Activated T-cell treated with anti-CD3 and anti-CD28 coated beads, Interleukin-2, amount 50 U/mL, for 72 hours (primary cell): ENCODE results near the gene RHOF. TPM values are rescaled to one million over a fixed set of nuclear protein-coding genes. Genes with fewer than 3 reads are reported as not detected.
"Not testable (repeated sequence)": the region's sequence is repeated elsewhere in the genome, so short reads cannot be mapped to it uniquely, and the experiment has no call there.

Experiments
- ATAC-seq, 2 donors: fragments of 150-1000 bp; cut with Tn5 transposase; replicated peaks in 1 of 2; 2 replicates each; pipeline ENCODE4 v1.10.0; 2021; ENCODE audit warnings: moderate library complexity in 2 of 2, mild to moderate bottlenecking in 1 of 2
- DNase-seq, 2 donors: peaks; one replicate each; pipeline ENCODE4 v3.0.0; 2021 to 2022; ENCODE audit warnings: mixed read lengths in 1 of 2
- H3K27ac Mint-ChIP-seq: one replicate; pipeline ENCODE4 v1.8.0; 2022; ENCODE audit warnings: mild to moderate bottlenecking, moderate library complexity, mixed read lengths
- H3K27me3 Mint-ChIP-seq: one replicate; pipeline ENCODE4 v1.8.0; 2022; ENCODE audit warnings: low read depth, mixed read lengths
- H3K36me3 Mint-ChIP-seq, 2 donors: one replicate each; pipeline ENCODE4 v1.8.0; 2022; ENCODE audit warnings: mixed read lengths in 2 of 2, mild to moderate bottlenecking in 1 of 2; ENCODE audit not compliant: insufficient read depth in 2 of 2
- H3K4me1 Mint-ChIP-seq: one replicate; pipeline ENCODE4 v1.8.0; 2022; ENCODE audit warnings: low read depth, mixed read lengths
- H3K4me3 Mint-ChIP-seq, 2 donors: one replicate each; pipeline ENCODE4 v1.8.0; 2022; ENCODE audit warnings: mild to moderate bottlenecking in 2 of 2, mixed read lengths in 2 of 2, moderate library complexity in 2 of 2
- H3K9me3 Mint-ChIP-seq, 2 donors: one replicate each; pipeline ENCODE4 v1.8.0; 2022; ENCODE audit warnings: mixed read lengths in 2 of 2
- total RNA-seq, 2 donors: library from RNA; stranded (reverse); gene quantifications; one replicate each; pipeline ENCODE4 v1.2.3, GENCODE V29; 2022

Gene RHOF
- total RNA-seq, 2 donors from 2014 or later = 154 to 165 TPM

DNA sequence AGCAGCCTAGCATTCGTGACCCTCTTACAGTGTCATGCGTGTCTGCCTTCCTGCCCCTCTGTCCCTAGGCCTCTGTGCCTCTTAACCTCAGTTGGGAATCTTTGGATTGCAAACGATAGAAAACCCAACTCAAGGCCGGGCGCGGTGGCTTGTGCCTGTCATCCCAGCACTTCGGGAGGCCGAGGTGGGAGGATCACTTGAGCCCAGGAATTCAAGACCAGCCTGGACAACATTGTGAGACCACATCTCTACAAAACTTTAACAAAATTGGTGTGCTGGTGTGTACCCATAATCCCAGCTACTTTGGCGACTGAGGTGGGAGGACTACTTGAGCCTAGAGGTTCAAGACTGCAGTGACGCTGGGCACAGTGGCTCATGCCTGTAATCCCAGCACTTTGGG is 44.2 kb downstream of the RHOF start:
- ATAC-seq (no peak), DNase-seq (no peak)
- peaks cover 15% of the 10 kb centered on the region for H3K4me1 Mint-ChIP-seq
- peaks cover 0 to 2% of the 10 kb centered on the region in 2 donors for H3K36me3 Mint-ChIP-seq
- H3K27ac Mint-ChIP-seq = no peak overlapping the region
- H3K27me3 Mint-ChIP-seq = no peaks in the 10 kb centered on the region
- H3K4me3 Mint-ChIP-seq = no peak overlapping the region
- H3K9me3 Mint-ChIP-seq = no peaks in the 10 kb centered on the region

DNA sequence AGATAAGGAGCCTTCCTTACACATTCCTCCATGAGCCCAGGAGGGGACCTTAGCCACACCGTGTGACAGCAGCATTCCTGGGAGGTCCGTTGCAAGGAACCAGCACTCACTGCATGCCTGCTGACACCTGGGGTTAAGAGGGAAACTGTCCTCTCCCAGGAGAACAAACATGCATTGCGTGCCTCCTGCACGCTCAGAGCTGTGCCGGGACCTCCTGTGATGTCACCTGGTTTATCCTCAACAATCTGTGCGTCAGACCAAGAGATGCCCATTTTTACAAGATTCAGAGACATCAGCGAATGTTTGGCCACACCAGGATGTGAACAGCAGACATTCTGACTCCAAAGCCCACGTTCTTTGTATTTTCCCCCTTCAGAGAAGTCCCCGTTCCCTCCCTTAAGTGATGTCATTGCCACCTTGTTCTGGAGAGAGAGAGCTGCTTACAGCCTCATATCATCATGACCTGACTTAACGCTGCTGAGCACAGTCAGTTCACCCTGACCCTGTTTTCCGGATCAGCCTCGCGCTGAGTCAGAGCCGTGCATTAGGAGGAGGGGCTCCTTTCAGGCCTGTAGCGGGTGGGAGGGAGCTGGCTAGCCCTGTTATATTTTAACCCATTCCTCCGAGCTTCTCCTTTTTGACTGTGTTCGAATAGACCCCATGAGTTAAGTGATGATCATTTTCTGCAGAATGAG is 44.8 kb downstream of the RHOF start:
- H3K27ac Mint-ChIP-seq = no peak overlapping the region
- no peaks in the 10 kb centered on the region for H3K9me3 Mint-ChIP-seq
- H3K4me3 Mint-ChIP-seq = no peak overlapping the region
- H3K4me1 Mint-ChIP-seq = peaks cover 15% of the 10 kb centered on the region
- ATAC-seq = peak; percentile 89 to 93
- H3K27me3 Mint-ChIP-seq = no peaks in the 10 kb centered on the region
- peaks cover 0 to 2% of the 10 kb centered on the region in 2 donors for H3K36me3 Mint-ChIP-seq
- DNase-seq = peak in 1 of 2 donors; percentile 43

GRCh38 chr12:121748218-121748570 is 45.3 kb downstream of the RHOF start:
- Mint-ChIP-seq H3K4me1 (peaks cover 15% of the 10 kb centered on the region), H3K27ac (no peak overlapping the region), H3K27me3 (no peaks in the 10 kb centered on the region), H3K36me3 (peaks cover 0 to 2% of the 10 kb centered on the region in 2 donors), H3K4me3 (no peak overlapping the region), H3K9me3 (no peaks in the 10 kb centered on the region)
- ATAC-seq = peak in 1 of 2 donors; percentile 10
- DNase-seq = no peak

- not testable (repeated sequence) for DNase-seq, H3K36me3 Mint-ChIP-seq, ATAC-seq, H3K27ac Mint-ChIP-seq, H3K4me3 Mint-ChIP-seq, H3K9me3 Mint-ChIP-seq, H3K27me3 Mint-ChIP-seq
- peaks cover 15% of the 10 kb centered on the region for H3K4me1 Mint-ChIP-seq
Measured at GRCh38 chr12:121745545-121745944, 47.9 kb downstream of the RHOF start.

DNA sequence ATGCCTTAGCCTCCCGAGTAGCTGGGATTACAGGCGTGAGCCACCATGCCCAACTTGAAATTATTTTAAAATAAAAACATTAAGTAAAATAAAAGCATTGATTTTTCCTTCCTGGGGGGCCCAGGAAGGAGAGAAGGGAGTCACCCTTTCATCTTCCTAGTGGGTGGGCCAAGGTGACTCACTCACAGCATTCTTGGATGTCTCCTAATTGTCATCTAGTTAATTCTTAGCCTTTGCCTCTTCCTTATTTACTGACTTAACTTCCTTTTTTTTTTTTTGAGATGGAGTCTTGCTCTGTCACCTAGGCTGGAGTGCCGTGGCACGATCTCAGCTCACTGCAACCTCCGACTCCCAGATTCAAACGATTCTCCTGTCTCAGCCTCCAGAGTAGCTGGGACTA is 51.7 kb downstream of the RHOF start:
- H3K4me1 Mint-ChIP-seq = no peaks in the 10 kb centered on the region
- no peaks in the 10 kb centered on the region for H3K36me3 Mint-ChIP-seq
- H3K9me3 Mint-ChIP-seq = no peaks in the 10 kb centered on the region
- H3K27me3 Mint-ChIP-seq = no peaks in the 10 kb centered on the region
- no peak for ATAC-seq
- no peak overlapping the region for H3K27ac Mint-ChIP-seq
- DNase-seq = no peak
- H3K4me3 Mint-ChIP-seq = no peak overlapping the region

DNA sequence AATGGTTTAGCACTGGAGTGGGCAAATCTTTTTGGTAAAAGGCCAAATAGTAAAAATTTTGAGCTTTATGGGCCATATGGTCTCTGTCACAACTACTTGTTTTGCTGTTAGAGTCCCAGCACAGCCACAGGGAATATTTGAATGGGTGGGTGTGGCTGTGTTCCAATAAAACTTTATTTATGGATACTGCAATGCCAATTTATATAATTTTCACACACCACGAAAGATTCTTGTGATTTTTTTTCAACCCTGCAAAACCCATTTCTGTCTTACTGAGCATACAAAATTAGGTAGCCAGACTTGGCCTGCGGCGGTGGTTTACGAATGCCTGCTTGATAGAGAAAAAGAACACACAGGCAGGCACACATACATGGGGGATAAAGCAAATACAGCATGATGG is 52.6 kb downstream of the RHOF start:
- no peak overlapping the region for H3K27ac Mint-ChIP-seq
- no peaks in the 10 kb centered on the region for H3K36me3 Mint-ChIP-seq
- no peaks in the 10 kb centered on the region for H3K27me3 Mint-ChIP-seq
- ATAC-seq (no peak), DNase-seq (no peak)
- H3K4me1 Mint-ChIP-seq = no peaks in the 10 kb centered on the region
- H3K9me3 Mint-ChIP-seq = no peaks in the 10 kb centered on the region
- H3K4me3 Mint-ChIP-seq = no peak overlapping the region

GRCh38 chr12:121738340-121738858 is 55.1 kb downstream of the RHOF start:
- ATAC-seq (no peak), DNase-seq (no peak)
- no peaks in the 10 kb centered on the region for H3K27me3 Mint-ChIP-seq
- H3K9me3 Mint-ChIP-seq = no peaks in the 10 kb centered on the region
- no peak overlapping the region for H3K27ac Mint-ChIP-seq
- H3K4me3 Mint-ChIP-seq = no peak overlapping the region
- H3K36me3 Mint-ChIP-seq = no peaks in the 10 kb centered on the region
- no peaks in the 10 kb centered on the region for H3K4me1 Mint-ChIP-seq

DNA sequence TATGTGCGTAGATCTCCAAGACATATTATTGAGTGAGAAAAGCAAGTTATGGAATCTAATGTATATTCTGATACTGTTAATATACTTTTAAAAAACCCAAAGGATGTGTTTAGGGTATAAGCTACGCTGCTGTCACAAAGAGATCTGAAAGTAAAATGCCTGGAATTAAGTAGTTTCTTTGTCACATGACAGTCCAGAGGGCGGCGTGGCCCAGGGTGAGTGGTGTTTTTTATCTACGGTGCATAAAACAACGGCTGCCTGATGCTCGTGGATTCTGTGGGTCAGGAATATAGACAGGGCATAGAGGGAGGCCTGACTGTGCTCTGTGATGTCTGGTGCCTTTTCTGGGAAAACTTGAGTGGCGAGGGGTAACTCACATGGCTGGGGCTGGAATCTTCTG is 59.6 kb downstream of the RHOF start:
- H3K36me3 Mint-ChIP-seq = no peaks in the 10 kb centered on the region
- ATAC-seq = no peak
- H3K4me3 Mint-ChIP-seq = no peak overlapping the region

DNA sequence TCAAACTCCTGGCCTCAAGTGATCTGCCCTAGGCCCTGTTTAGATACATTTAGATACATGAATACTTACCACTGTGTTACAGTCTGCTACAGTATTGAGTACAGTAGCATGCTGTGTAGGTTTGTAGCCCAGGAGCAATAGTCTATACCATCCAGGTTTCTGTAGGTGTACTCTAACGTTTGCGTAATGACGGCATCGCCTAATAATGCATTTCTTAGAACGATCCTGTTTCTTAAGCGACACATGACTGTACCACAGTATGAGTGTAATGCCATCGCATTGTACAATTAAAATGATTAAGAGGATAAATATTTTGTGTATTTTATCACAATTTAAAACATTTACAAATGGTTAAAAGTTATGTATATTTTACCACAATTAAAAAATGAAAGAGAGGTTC is 62.0 kb downstream of the RHOF start:
- Mint-ChIP-seq H3K9me3 (no peaks in the 10 kb centered on the region), H3K4me1 (no peaks in the 10 kb centered on the region), H3K27me3 (no peaks in the 10 kb centered on the region), H3K27ac (no peak overlapping the region), H3K4me3 (no peak overlapping the region), H3K36me3 (no peaks in the 10 kb centered on the region)
- ATAC-seq = no peak
- DNase-seq = no peak

More for the DNA sequence above, 59.6 kb downstream of the RHOF start:
- no peak for DNase-seq
- H3K4me1 Mint-ChIP-seq = no peaks in the 10 kb centered on the region
- H3K27me3 Mint-ChIP-seq = no peaks in the 10 kb centered on the region
- H3K9me3 Mint-ChIP-seq = no peaks in the 10 kb centered on the region
- no peak overlapping the region for H3K27ac Mint-ChIP-seq

- Mint-ChIP-seq H3K27me3 (no peaks in the 10 kb centered on the region), H3K36me3 (peaks cover 0 to 5% of the 10 kb centered on the region in 2 donors), H3K4me1 (no peaks in the 10 kb centered on the region), H3K9me3 (no peaks in the 10 kb centered on the region), H3K27ac (no peak overlapping the region), H3K4me3 (no peak overlapping the region)
- DNase-seq (no peak), ATAC-seq (no peak)
Measured at GRCh38 chr12:121729021-121729420, 64.5 kb downstream of the RHOF start.

Other genes with a start within 250 kb of the RHOF start
- 10 to 100 TPM; 43.4 to 47.7 TPM for gene KDM2B, start 212.7 kb downstream of the RHOF start, total RNA-seq
- gene ORAI1, start 167.2 kb downstream of the RHOF start, total RNA-seq = 10 to 100 TPM; 35.2 to 39.3 TPM
- 1 to 10 TPM; 2.4 to 3.2 TPM for gene MORN3, start 124.0 kb downstream of the RHOF start, total RNA-seq
- 10 to 100 TPM in 1 of 2 donors, 1 to 10 TPM in 1; 7.1 to 10.1 TPM for gene TMEM120B, start 80.9 kb downstream of the RHOF start, total RNA-seq
- 10 to 100 TPM; 20.3 to 21.2 TPM for gene SETD1B, start 10.3 kb upstream of the RHOF start, total RNA-seq
- gene HPD, start 65.2 kb upstream of the RHOF start, total RNA-seq = not detected
- gene PSMD9, start 95.1 kb upstream of the RHOF start, total RNA-seq = 10 to 100 TPM; 56.9 to 85.7 TPM
- 1 to 10 TPM in 1 of 2 donors, under 1 TPM in 1; 0.70 to 1.6 TPM for gene CFAP251, start 124.9 kb upstream of the RHOF start, total RNA-seq
- gene BCL7A, start 228.2 kb upstream of the RHOF start, total RNA-seq = 10 to 100 TPM in 1 of 2 donors, 1 to 10 TPM in 1; 6.4 to 12.2 TPM